HEK293 (cell line): ENCODE data around the gene PA2G4.

ENCODE experiments used
- ATF2 ChIP-seq: fragments of 450-650 bp; formaldehyde crosslinking; IDR thresholded peaks from 2 replicates; pipeline ENCODE4 v1.5.1; 2016; ENCODE audit warnings: missing biosample characterization, missing genetic modification characterization, low read depth
- EGR2 ChIP-seq: fragments of 450-650 bp; formaldehyde crosslinking; IDR thresholded peaks from 2 replicates; pipeline ENCODE4 v1.5.1; 2016; ENCODE audit warnings: low read depth, missing biosample characterization, missing genetic modification characterization
- GLIS2 ChIP-seq: fragments of 450-650 bp; formaldehyde crosslinking; IDR thresholded peaks from 2 replicates; pipeline ENCODE4 v1.5.1; 2016; ENCODE audit warnings: missing biosample characterization, missing genetic modification characterization
- KLF9 ChIP-seq: fragments of 450-650 bp; formaldehyde crosslinking; IDR thresholded peaks from 2 replicates; pipeline ENCODE4 v1.5.1; 2016; ENCODE audit warnings: missing biosample characterization, missing genetic modification characterization, low read depth
- MZF1 ChIP-seq: fragments of 450-650 bp; formaldehyde crosslinking; IDR thresholded peaks from 2 replicates; pipeline ENCODE4 v1.5.1; 2017; ENCODE audit warnings: missing biosample characterization, missing genetic modification characterization, borderline replicate concordance
- OSR2 ChIP-seq: fragments of 450-650 bp; formaldehyde crosslinking; IDR thresholded peaks from 2 replicates; pipeline ENCODE4 v1.5.1; 2016; ENCODE audit warnings: missing biosample characterization, missing genetic modification characterization
- PRDM2 ChIP-seq: fragments of 450-650 bp; formaldehyde crosslinking; IDR thresholded peaks from 2 replicates; pipeline ENCODE4 v1.5.1; 2016; ENCODE audit warnings: missing biosample characterization, missing genetic modification characterization, borderline replicate concordance
- PRDM4 ChIP-seq: fragments of 450-650 bp; formaldehyde crosslinking; IDR thresholded peaks from 2 replicates; pipeline ENCODE4 v1.5.1; 2017; ENCODE audit warnings: missing biosample characterization, missing genetic modification characterization
- SP2 ChIP-seq: fragments of 450-650 bp; formaldehyde crosslinking; IDR thresholded peaks from 2 replicates; pipeline ENCODE4 v1.5.1; 2016; ENCODE audit warnings: missing biosample characterization, missing genetic modification characterization
- SP3 ChIP-seq: fragments of 450-650 bp; formaldehyde crosslinking; IDR thresholded peaks from 2 replicates; pipeline ENCODE4 v1.5.1; 2016; ENCODE audit warnings: missing biosample characterization, missing genetic modification characterization
- TCF7L2 ChIP-seq: IDR thresholded peaks from 2 replicates; pipeline ENCODE4 v1.6.1; 2011; ENCODE audit warnings: low read depth, mild to moderate bottlenecking, inconsistent platforms, low read length, moderate library complexity, borderline replicate concordance
- ZBTB1 ChIP-seq: fragments of 450-650 bp; formaldehyde crosslinking; IDR thresholded peaks from 2 replicates; pipeline ENCODE4 v1.5.1; 2016; ENCODE audit warnings: missing biosample characterization, missing genetic modification characterization
- ZBTB17 ChIP-seq: fragments of 450-650 bp; formaldehyde crosslinking; IDR thresholded peaks from 2 replicates; pipeline ENCODE4 v1.5.1; 2016; ENCODE audit warnings: missing biosample characterization, missing genetic modification characterization
- ZBTB21 ChIP-seq: fragments of 450-650 bp; formaldehyde crosslinking; IDR thresholded peaks from 2 replicates; pipeline ENCODE4 v1.5.1; 2017; ENCODE audit warnings: missing biosample characterization, missing genetic modification characterization
- ZNF10 ChIP-seq: fragments of 450-650 bp; formaldehyde crosslinking; IDR thresholded peaks from 2 replicates; pipeline ENCODE4 v1.5.1; 2017; ENCODE audit warnings: missing biosample characterization, missing genetic modification characterization
- ZNF2 ChIP-seq: fragments of 450-650 bp; formaldehyde crosslinking; IDR thresholded peaks from 2 replicates; pipeline ENCODE4 v1.5.1; 2016; ENCODE audit warnings: missing biosample characterization, missing genetic modification characterization
- ZNF248 ChIP-seq: fragments of 450-650 bp; formaldehyde crosslinking; IDR thresholded peaks from 2 replicates; pipeline ENCODE4 v1.5.1; 2017; ENCODE audit warnings: missing biosample characterization, missing genetic modification characterization
- ZNF335 ChIP-seq: fragments of 450-650 bp; formaldehyde crosslinking; conservative IDR thresholded peaks from 2 replicates; pipeline ENCODE4 v1.5.1; 2016; ENCODE audit warnings: missing biosample characterization, missing genetic modification characterization
- ZNF366 ChIP-seq: fragments of 450-650 bp; formaldehyde crosslinking; conservative IDR thresholded peaks from 2 replicates; pipeline ENCODE4 v1.5.1; 2016; ENCODE audit warnings: missing biosample characterization, missing genetic modification characterization
- ZNF660 ChIP-seq: fragments of 450-650 bp; IDR thresholded peaks from 2 replicates; pipeline ENCODE4 v1.5.1; 2018; ENCODE audit warnings: missing biosample characterization, mild to moderate bottlenecking, missing genetic modification characterization
- ZNF776 ChIP-seq: fragments of 450-650 bp; formaldehyde crosslinking; IDR thresholded peaks from 2 replicates; pipeline ENCODE4 v1.5.0; 2017; ENCODE audit warnings: missing biosample characterization, missing genetic modification characterization, borderline replicate concordance
- ZSCAN30 ChIP-seq: fragments of 450-650 bp; IDR thresholded peaks from 2 replicates; pipeline ENCODE4 v1.5.1; 2018; ENCODE audit warnings: missing biosample characterization, mild to moderate bottlenecking, missing genetic modification characterization, moderate library complexity
- ZXDB ChIP-seq: fragments of 450-650 bp; formaldehyde crosslinking; IDR thresholded peaks from 2 replicates; pipeline ENCODE4 v1.5.1; 2016; ENCODE audit warnings: missing biosample characterization, missing genetic modification characterization
- TF ChIP-seq, protein P1 (sequence below): fragments of 450-650 bp; formaldehyde crosslinking; IDR thresholded peaks from 2 replicates; pipeline ENCODE4 v1.5.1; 2016; ENCODE audit warnings: missing biosample characterization, missing genetic modification characterization

The PA2G4 gene

DNA sequence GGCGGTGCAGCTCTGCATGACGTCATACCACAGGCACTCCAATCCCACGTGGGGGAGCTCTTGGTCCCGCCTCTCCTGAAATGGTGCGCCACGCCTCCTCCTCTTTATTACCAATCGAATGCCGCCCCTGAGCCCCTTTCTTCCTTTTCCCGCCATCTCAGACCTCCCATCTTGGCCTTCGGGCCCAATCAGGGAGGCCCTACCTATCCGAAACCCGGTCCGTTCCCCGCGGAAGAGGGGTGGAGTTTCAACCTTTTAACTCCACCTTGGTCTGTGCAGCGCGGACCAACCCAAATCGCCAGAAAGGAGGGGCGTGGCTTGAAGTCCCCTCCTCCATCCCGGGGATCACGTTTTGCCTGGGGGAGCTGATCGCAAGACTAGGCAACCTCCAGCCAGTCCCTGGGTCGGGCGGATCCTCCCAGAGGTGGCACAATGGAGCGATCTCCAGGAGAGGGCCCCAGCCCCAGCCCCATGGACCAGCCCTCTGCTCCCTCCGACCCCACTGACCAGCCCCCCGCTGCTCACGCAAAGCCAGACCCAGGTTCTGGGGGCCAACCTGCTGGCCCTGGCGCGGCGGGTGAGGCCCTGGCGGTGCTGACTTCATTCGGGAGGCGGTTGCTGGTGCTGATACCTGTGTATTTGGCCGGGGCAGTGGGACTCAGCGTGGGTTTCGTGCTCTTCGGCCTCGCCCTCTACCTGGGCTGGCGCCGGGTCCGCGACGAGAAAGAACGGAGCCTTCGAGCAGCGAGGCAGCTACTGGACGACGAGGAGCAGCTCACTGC, 23.7 kb downstream of the PA2G4 start, which contains the start of gene ESYT1 (continued):
- TF ChIP-seq TCF7L2 (no peak), ZNF248 (tag by site-specific recombination) (no peak), ZNF2 (tag by site-specific recombination) (peak; percentile 50), ZNF10 (tag by site-specific recombination) (no peak), SP3 (tag by site-specific recombination) (peak; percentile 94), ATF2 (tag by site-specific recombination) (peak; percentile 100), ZBTB1 (tag by site-specific recombination) (no peak), ZSCAN30 (tag by site-specific recombination) (peak; percentile 53), ZNF366 (tag by site-specific recombination) (peak; percentile 100), EGR2 (tag by site-specific recombination) (no peak), ZNF335 (tag by site-specific recombination) (peak; percentile 17; the same call in 1 of the 2 replicates), KLF9 (tag by site-specific recombination) (peak; percentile 61), PRDM4 (tag by site-specific recombination) (0 out of 2 replicates have a peak, but pooled peaks have one; percentile 29), MZF1 (no peak), ZNF660 (tag by site-specific recombination) (peak; percentile 26), ZBTB17 (tag by site-specific recombination) (peak; percentile 74), ZXDB (tag by site-specific recombination) (peak; percentile 79), PRDM2 (tag by site-specific recombination) (0 out of 2 replicates have a peak, but pooled peaks have one; percentile 30), ZBTB21 (peak; percentile 98), ZNF776 (tag by site-specific recombination) (no peak), GLIS2 (tag by site-specific recombination) (peak; percentile 98), SP2 (tag by site-specific recombination) (peak; percentile 99), OSR2 (tag by site-specific recombination) (no peak; the same call in 1 of the 2 replicates)
- TF ChIP-seq, protein P1, sequence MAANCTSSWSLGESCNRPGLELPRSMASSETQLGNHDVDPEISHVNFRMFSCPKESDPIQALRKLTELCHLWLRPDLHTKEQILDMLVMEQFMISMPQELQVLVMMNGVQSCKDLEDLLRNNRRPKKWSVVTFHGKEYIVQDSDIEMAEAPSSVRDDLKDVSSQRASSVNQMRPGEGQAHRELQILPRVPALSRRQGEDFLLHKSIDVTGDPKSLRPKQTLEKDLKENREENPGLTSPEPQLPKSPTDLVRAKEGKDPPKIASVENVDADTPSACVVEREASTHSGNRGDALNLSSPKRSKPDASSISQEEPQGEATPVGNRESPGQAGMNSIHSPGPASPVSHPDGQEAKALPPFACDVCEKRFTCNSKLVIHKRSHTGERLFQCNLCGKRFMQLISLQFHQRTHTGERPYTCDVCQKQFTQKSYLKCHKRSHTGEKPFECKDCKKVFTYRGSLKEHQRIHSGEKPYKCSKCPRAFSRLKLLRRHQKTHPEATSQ = 0 out of 2 replicates have a peak, but pooled peaks have one; percentile 45
